ENCODE measurements around the gene MINDY3.

Gene MINDY3

GRCh38 chr10:15729890-15730289 lies 130.4 kb downstream of the MINDY3 start:
- no peak overlapping the region for H3K27ac ChIP-seq
- TF ChIP-seq CTCF (conservative IDR thresholded peaks at IDR 0.05), result no peak

Measured in VCaP (cell line).